MM.1S (cell line): ENCODE data around the gene EIF3CL.
"Not testable (repeated sequence)": the region's sequence is repeated elsewhere in the genome, so short reads cannot be mapped to it uniquely, and the experiment has no call there.

Experiments
- DNase-seq: peaks from one replicate; pipeline ENCODE4 v3.0.0-alpha.2; 2015
- H2AFZ ChIP-seq: fragments of 300-600 bp; sonication (generic); 2 replicates; pipeline ENCODE4 v1.6.0; 2016; ENCODE audit warnings: antibody characterized with exemption, low read length
- H3F3A ChIP-seq: fragments of 300-600 bp; sonication (generic); 2 replicates; pipeline ENCODE4 v1.6.1; 2016; ENCODE audit warnings: mild to moderate bottlenecking, antibody characterized with exemption, low read length, moderate library complexity, mixed read lengths; ENCODE audit not compliant: insufficient read depth
- H3K27ac ChIP-seq: fragments of 300-600 bp; sonication (generic); 2 replicates; pipeline ENCODE4 v1.5.1; 2016; ENCODE audit warnings: mild to moderate bottlenecking, low read length
- H3K27me3 ChIP-seq: fragments of 300-600 bp; sonication (generic); replicated peaks from 2 replicates; pipeline ENCODE4 v1.6.0; 2016; ENCODE audit warnings: low read length; ENCODE audit not compliant: insufficient read depth
- H3K36me3 ChIP-seq: fragments of 300-600 bp; sonication (generic); replicated peaks from 2 replicates; pipeline ENCODE4 v1.6.1; 2016; ENCODE audit warnings: mild to moderate bottlenecking, low read length, mixed read lengths; ENCODE audit not compliant: insufficient read depth
- H3K4me1 ChIP-seq: fragments of 300-600 bp; sonication (generic); 2 replicates; pipeline ENCODE4 v1.6.1; 2016; ENCODE audit warnings: low read length, mixed read lengths
- H3K4me2 ChIP-seq: fragments of 300-600 bp; sonication (generic); 2 replicates; pipeline ENCODE4 v1.6.0; 2016; ENCODE audit warnings: low read depth, low read length
- H3K4me3 ChIP-seq: fragments of 300-600 bp; sonication (generic); 2 replicates; pipeline ENCODE4 v1.5.1; 2016; ENCODE audit warnings: low read length, mixed read lengths
- H3K79me2 ChIP-seq: fragments of 300-600 bp; sonication (generic); 2 replicates; pipeline ENCODE4 v1.6.1; 2016; ENCODE audit warnings: mixed run types, low read length, mixed read lengths
- H3K9ac ChIP-seq: fragments of 300-600 bp; sonication (generic); 2 replicates; pipeline ENCODE4 v1.6.1; 2016; ENCODE audit warnings: low read length, mixed read lengths
- H3K9me2 ChIP-seq: fragments of 300-600 bp; sonication (generic); replicated peaks from 2 replicates; pipeline ENCODE4 v1.6.1; 2016; ENCODE audit warnings: mild to moderate bottlenecking, low read length, mixed read lengths; ENCODE audit not compliant: insufficient read depth
- H3K9me3 ChIP-seq: fragments of 300-600 bp; sonication (generic); replicated peaks from 2 replicates; pipeline ENCODE4 v1.6.1; 2016; ENCODE audit warnings: mild to moderate bottlenecking, low read length, mixed read lengths; ENCODE audit not compliant: insufficient read depth
- H4K20me1 ChIP-seq: fragments of 300-600 bp; sonication (generic); 2 replicates; pipeline ENCODE4 v1.6.1; 2016; ENCODE audit warnings: mild to moderate bottlenecking, low read length, moderate library complexity, mixed read lengths; ENCODE audit not compliant: insufficient read depth

The EIF3CL gene

DNA sequence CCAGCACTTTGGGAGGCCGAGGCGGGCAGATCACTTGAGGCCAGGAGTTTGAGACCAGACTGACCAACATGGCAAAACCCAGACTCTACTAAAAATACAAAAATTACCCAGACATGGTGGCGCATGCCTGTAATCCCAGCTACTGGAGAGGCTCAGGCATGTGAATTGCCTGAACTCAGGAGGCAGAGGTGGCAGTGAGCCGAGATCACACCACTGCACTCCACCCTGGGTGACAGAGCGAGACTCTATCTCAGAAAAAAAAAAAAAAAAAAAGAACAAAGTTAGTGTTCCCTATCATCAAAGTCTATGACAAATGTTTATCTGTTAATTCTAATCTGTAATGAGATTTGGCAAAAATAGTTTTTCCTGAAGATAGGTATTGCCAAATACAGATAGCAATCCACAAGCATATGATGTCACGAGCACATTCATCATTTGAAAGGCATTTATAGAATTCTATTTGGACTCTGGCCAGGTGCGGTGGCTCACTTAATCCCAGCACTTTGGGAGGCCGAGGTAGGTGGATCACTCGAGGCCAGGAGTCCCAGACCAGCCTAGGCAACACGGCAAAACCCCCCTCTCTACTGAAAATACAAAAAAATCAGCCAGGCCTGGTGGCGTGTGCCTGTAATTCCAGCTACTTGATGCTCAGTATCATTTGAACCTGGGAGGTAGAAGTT, 17.6 kb upstream of the EIF3CL start:
- not testable (repeated sequence) for H3K9me3 ChIP-seq, H3K36me3 ChIP-seq, H3K27ac ChIP-seq, H3K79me2 ChIP-seq, H3K9ac ChIP-seq, DNase-seq, H2AFZ ChIP-seq, H3K4me2 ChIP-seq, H3K4me3 ChIP-seq, H3K9me2 ChIP-seq, H3K4me1 ChIP-seq, H3K27me3 ChIP-seq, H4K20me1 ChIP-seq, H3F3A ChIP-seq

DNA sequence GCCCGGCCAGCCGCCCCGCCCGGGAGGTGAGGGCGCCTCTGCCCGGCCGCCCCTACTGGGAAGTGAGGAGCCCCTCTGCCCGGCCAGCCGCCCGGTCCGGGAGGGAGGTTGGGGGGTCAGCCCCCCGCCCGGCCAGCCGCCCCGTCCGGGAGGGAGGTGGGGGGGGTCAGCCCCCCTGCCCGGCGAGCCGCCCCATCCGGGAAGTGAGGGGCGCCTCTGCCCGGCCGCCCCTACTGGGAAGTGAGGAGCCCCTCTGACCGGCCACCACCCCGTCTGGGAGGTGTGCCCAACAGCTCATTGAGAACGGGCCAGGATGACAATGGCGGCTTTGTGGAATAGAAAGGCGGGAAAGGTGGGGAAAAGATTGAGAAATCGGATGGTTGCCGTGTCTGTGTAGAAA, 13.4 kb upstream of the EIF3CL start:
- not testable (repeated sequence) for H4K20me1 ChIP-seq, H3K9ac ChIP-seq, H3K4me2 ChIP-seq, DNase-seq, H3K36me3 ChIP-seq, H3K4me1 ChIP-seq, H3K27me3 ChIP-seq, H3F3A ChIP-seq, H3K79me2 ChIP-seq, H2AFZ ChIP-seq, H3K9me2 ChIP-seq, H3K27ac ChIP-seq, H3K9me3 ChIP-seq, H3K4me3 ChIP-seq

DNA sequence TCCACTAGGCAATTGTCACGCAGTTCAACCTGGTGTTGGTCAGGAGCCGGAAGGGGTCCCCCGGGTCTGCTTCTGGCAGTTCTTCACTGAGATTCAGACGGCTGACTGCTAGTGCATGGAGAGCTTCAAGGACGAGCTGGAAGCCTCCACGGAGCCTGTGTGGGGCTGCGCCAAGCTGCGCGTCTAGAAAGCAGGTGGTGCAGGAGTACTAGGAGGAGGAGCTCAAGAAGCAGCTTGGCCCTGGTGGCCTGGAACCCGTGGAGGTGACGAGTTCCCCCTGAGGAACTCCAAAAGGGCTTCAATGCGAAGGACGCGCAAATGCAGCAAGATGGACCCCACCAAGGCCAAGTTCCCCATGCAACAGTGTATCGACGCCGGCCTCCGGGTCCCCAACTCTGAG, 10.9 kb upstream of the EIF3CL start:
- not testable (repeated sequence) for H3K4me2 ChIP-seq, H3K79me2 ChIP-seq, H3K27me3 ChIP-seq, H3F3A ChIP-seq, H3K9ac ChIP-seq, DNase-seq, H3K36me3 ChIP-seq, H3K9me2 ChIP-seq, H2AFZ ChIP-seq, H3K27ac ChIP-seq, H4K20me1 ChIP-seq, H3K9me3 ChIP-seq, H3K4me1 ChIP-seq, H3K4me3 ChIP-seq

DNA sequence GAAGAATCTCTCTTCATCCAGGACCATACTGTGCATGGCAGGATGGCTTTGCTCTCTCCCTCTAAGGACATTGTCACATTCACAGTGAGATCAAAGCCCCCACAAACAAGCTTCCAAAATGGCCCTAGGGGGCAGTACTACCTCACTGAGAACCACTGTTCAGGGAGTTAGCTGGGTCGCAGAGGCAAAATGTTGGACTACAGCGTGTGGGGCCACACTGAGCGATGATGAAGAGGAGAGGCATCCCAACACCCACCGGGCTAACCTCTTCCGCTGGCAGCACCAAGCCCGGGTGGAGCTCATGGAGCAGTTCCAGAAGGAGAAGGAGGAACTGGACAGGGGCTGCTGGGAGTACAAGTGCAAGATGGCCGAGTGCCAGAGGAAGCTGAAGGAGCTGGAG, 9.9 kb upstream of the EIF3CL start:
- not testable (repeated sequence) for H3K9me2 ChIP-seq, H3K9ac ChIP-seq, H3F3A ChIP-seq, H3K4me2 ChIP-seq, H3K9me3 ChIP-seq, DNase-seq, H3K27me3 ChIP-seq, H4K20me1 ChIP-seq, H3K4me1 ChIP-seq, H3K79me2 ChIP-seq, H3K27ac ChIP-seq, H3K36me3 ChIP-seq, H3K4me3 ChIP-seq, H2AFZ ChIP-seq

DNA sequence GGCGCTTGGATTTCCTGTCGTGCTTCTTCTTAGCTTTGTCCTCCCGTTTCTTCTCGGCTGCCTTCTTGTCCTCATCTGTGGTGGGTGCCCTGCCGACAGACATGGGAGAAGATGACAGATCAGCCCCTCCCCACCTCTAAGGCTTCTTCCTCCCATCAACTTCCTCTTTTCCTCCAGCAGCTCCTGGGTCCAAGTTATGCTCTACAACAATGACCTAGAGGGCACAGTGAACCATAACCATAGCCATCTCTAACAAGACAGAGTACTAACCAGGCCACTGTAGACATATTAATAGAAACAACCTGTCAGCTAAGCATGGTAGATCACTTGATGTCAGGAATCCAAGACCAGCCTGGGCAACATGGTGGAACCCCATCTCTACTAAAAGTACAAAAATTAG, 11.6 kb downstream of the EIF3CL start:
- not testable (repeated sequence) for H3K4me3 ChIP-seq, H3K27ac ChIP-seq, DNase-seq, H3F3A ChIP-seq, H3K4me1 ChIP-seq, H4K20me1 ChIP-seq, H3K36me3 ChIP-seq, H3K27me3 ChIP-seq, H3K9ac ChIP-seq, H3K9me2 ChIP-seq, H3K4me2 ChIP-seq, H3K79me2 ChIP-seq, H3K9me3 ChIP-seq, H2AFZ ChIP-seq

DNA sequence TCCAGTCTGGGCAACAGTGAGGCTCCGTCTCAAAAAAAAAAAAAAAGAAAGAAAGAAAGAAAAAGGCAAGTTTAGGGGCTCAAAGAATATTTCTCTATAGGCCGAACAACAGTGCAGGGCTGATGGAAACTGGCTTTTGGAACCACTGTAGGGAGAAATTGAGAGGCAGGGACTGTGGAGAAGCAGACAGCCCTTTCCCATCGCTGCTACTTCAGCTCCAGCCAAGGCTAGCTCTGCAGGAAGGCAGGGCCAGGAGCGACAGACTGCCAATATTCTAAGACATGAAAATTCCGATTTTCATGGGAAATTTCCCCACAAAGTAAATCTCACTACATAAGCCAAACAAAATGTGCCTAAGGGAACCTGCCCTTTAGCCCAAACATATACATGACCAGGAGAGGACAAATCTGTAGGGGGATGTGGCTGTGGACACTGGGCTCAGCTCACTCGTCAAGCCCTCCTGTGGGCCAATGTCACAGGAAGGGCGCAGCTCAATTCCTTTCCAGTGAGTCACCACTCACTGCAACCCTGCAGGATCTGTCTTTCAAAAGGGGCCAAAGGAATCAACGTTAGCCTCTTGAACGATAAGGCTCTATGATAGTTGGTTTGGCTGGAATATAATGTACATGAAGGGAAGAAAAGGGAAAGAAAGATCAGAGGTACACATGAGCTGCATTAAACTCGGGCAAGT, 21.3 kb downstream of the EIF3CL start:
- not testable (repeated sequence) for H3K9me2 ChIP-seq, DNase-seq, H3K36me3 ChIP-seq, H4K20me1 ChIP-seq, H3K9ac ChIP-seq, H3K79me2 ChIP-seq, H3K4me2 ChIP-seq, H3K4me1 ChIP-seq, H3K27me3 ChIP-seq, H3K9me3 ChIP-seq, H3K27ac ChIP-seq, H3F3A ChIP-seq, H2AFZ ChIP-seq, H3K4me3 ChIP-seq

- not testable (repeated sequence) for H3F3A ChIP-seq, H3K36me3 ChIP-seq, H3K4me1 ChIP-seq, H3K27me3 ChIP-seq, H3K9me3 ChIP-seq, H3K4me3 ChIP-seq, H3K4me2 ChIP-seq, DNase-seq, H4K20me1 ChIP-seq, H3K27ac ChIP-seq, H3K9me2 ChIP-seq, H3K79me2 ChIP-seq, H3K9ac ChIP-seq, H2AFZ ChIP-seq
Observed at GRCh38 chr16:28377822-28378221, 25.8 kb downstream of the EIF3CL start.

DNA sequence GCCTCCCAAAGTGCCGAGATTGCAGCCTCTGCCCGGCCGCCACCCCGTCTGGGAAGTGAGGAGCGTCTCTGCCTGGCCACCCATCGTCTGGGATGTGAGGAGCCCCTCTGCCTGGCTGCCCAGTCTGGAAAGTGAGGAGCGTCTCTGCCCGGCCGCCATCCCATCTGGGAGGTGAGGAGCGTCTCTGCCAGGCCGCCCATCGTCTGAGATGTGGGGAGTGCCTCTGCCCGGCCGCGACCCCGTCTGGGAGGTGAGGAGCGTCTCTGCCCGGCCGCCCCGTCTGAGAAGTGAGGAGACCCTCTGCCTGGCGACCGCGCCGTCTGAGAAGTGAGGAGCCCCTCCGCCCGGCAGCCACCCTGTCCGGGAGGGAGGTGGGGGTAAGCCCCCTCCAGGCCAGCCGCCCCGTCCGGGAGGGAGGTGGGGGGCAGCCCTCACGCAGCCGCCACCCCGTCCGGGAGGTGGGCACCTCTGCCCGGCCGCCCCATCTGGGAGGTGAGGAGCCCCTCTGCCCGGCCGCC, 26.5 kb downstream of the EIF3CL start:
- not testable (repeated sequence) for H3K36me3 ChIP-seq, H3F3A ChIP-seq, H3K4me3 ChIP-seq, H3K27ac ChIP-seq, H3K9ac ChIP-seq, H2AFZ ChIP-seq, H4K20me1 ChIP-seq, H3K79me2 ChIP-seq, H3K9me3 ChIP-seq, H3K9me2 ChIP-seq, H3K27me3 ChIP-seq, H3K4me2 ChIP-seq, H3K4me1 ChIP-seq, DNase-seq
